ENCODE results near the gene BOLL. TPM values are rescaled to one million over a fixed set of nuclear protein-coding genes. Genes with fewer than 3 reads are reported as not detected.
"Not testable (repeated sequence)": the region's sequence is repeated elsewhere in the genome, so short reads cannot be mapped to it uniquely, and the experiment has no call there.

Gene BOLL
- total RNA-seq, 1 donor from 2014 or later, result not detected

GRCh38 chr2:197799068-197799467, 13.9 kb upstream of the BOLL start:
- intact Hi-C loops (cut with micrococcal nuclease), result no loop called here

GRCh38 chr2:197798187-197798586, 13.1 kb upstream of the BOLL start:
- intact Hi-C loops (cut with micrococcal nuclease), result no loop called here

- intact Hi-C loops (cut with micrococcal nuclease), result no loop called here
These were observed 10.2 kb upstream of the BOLL start for GRCh38 chr2:197795277-197795676.

- intact Hi-C loops (cut with micrococcal nuclease), result no loop called here
These were observed 8.3 kb upstream of the BOLL start for GRCh38 chr2:197793456-197793855.

GRCh38 chr2:197786010-197786877, 1.1 kb upstream of the BOLL start:
- intact Hi-C loops (cut with micrococcal nuclease), result loop anchor here (5.0 kb wide), 1 partner anchor 269 kb away; the partner anchor contains the start of gene MOB4

- intact Hi-C loops (cut with micrococcal nuclease), result no loop called here
These were observed 3.0 kb downstream of the BOLL start for GRCh38 chr2:197782126-197782525.

- intact Hi-C loops (cut with micrococcal nuclease), result loop anchor here (2.0 to 10.0 kb wide), 3 partner anchors 277 to 384 kb away; partner anchors contain the start of gene HSPE1
These were observed 5.9 kb downstream of the BOLL start for GRCh38 chr2:197779261-197779660.

- intact Hi-C loops (cut with micrococcal nuclease), result loop anchor here (1.0 to 10.0 kb wide), 4 partner anchors 71 to 383 kb away; partner anchors contain the start of gene HSPE1
These were observed 7.2 kb downstream of the BOLL start for GRCh38 chr2:197777823-197778407.

- intact Hi-C loops (cut with micrococcal nuclease), result no loop called here
These were observed 24.8 kb downstream of the BOLL start for GRCh38 chr2:197760293-197760657.

GRCh38 chr2:197759625-197760292, 25.4 kb downstream of the BOLL start:
- intact Hi-C loops (cut with micrococcal nuclease), result no loop called here

GRCh38 chr2:197759013-197759412, 26.1 kb downstream of the BOLL start:
- intact Hi-C loops (cut with micrococcal nuclease), result no loop called here

GRCh38 chr2:197740200-197740599, 44.9 kb downstream of the BOLL start:
- intact Hi-C loops (cut with micrococcal nuclease), result no loop called here

- intact Hi-C loops (cut with micrococcal nuclease), result not testable (repeated sequence)
These were observed 56.3 kb downstream of the BOLL start for GRCh38 chr2:197728555-197729544.

GRCh38 chr2:197727011-197727410, 58.1 kb downstream of the BOLL start:
- intact Hi-C loops (cut with micrococcal nuclease), result no loop called here

- intact Hi-C loops (cut with micrococcal nuclease), result no loop called here
These were observed 67.3 kb downstream of the BOLL start for GRCh38 chr2:197717863-197718262.

GRCh38 chr2:197713271-197713670, 71.8 kb downstream of the BOLL start:
- intact Hi-C loops (cut with micrococcal nuclease), result no loop called here

GRCh38 chr2:197711578-197711977, 73.5 kb downstream of the BOLL start:
- intact Hi-C loops (cut with micrococcal nuclease), result no loop called here

- intact Hi-C loops (cut with micrococcal nuclease), result no loop called here
These were observed 74.6 kb downstream of the BOLL start for GRCh38 chr2:197710424-197711042.

- intact Hi-C loops (cut with micrococcal nuclease), result loop anchor here (5.0 to 10.0 kb wide), 2 partner anchors 504 to 912 kb away; partner anchors contain the start of gene GTF3C3
These were observed 76.0 kb downstream of the BOLL start for GRCh38 chr2:197709140-197709539.

GRCh38 chr2:197708331-197708730, 76.8 kb downstream of the BOLL start:
- intact Hi-C loops (cut with micrococcal nuclease), result loop anchor here (5.0 to 10.0 kb wide), 2 partner anchors 504 to 911 kb away; partner anchors contain the start of gene GTF3C3

Data from T-helper 2 cell treated with Interferon-gamma antibody and Interleukin-4, amounts not matched to agents 100 ng/mL and 5 ng/mL, for 36 hours (primary cell).